GF-D8 (cell line): ENCODE measurements around the gene CCDC85A.

Experiments used
- DNase-seq: peaks from one replicate; lab custom pipeline; 2025; lab: John Stamatoyannopoulos, UW

CCDC85A gene

GRCh38 chr2:56240210-56240609 lies 56.4 kb downstream of the CCDC85A start:
- DNase-seq = no peak

DNA sequence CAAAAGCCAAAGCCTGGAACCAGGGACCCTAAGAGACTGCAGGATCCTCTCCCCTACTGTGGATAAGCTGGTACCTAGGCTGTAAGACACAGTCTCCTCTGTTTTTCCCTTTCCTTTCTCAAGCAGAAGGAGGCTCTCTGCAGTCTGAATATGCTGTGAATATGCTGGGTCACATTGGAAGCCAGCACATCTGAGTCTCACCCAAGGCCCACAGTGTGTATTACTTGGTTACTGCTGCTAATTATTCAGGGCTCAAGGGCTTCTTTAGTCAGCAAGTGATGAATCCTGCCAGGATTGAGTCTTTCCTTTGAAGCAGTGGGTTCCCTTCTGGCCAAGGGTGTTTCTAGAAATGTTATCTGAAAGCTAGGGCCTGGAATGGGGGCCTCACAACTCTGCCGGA lies 60.7 kb downstream of the CCDC85A start:
- DNase-seq = no peak

DNA sequence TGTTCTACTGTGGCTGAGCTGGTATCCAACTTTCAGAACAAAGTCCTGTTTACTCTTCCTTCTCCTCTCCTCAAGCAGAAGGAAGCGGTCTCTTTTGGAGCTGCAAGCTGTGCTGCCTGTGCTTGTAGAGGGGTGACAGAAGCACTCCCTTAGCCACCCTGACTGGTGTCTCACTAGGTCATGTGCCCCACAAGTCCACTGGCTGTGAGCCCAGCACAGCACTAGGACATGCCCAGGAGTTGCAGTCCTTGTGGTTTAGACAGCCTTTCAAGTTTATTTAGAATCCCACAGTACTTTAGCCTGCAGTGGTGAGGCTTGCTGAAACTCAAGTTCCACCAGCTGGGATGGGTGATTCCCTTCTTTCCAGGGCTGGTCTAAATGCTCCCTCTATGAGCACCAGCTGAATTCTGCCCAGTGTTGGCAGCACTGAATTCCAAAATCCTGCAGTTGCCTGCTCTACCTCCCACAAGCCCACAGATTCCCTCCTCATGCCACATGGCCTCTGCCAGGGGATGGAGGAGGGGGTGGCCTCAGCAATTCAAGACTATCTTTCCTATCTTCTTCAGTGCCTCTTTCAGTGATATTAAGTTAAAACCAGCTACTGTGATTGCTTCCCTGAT lies 61.2 kb downstream of the CCDC85A start:
- no peak for DNase-seq

DNA sequence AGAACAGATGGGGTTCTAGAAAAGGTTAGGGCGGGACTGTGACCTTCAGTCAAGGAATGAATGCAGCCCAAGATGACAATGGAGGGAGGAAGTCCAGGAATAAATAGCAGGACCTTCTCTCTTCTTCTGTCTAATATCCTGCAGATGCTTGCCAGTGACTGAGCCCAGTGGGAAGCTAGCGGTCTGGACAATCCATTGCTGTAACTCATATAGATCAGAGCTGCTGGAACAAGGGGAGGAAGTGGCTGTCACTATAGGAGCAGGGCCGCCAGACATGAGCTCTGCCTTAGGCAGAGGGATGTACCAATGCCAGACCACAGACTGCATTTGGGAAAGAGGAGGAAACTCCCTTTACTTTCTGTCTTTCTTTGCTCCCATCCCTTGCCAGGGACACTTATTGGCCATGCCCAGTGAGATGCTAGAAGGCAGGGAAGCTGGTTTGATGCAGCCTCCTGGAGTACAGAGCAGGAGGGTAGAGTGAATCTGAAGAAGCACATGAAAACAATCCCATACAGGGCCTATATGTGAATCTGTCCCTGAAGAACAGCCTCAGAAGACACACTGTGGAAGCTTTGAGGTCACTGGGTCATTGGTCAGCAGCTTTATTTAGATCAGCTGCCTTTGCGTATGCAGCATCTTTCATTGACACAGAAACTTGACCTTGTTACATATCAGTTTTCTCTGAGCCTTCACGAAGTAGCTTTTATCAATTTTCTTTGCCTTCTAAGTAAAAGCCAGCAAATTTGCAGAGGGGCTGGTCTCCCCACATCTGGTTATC lies 65.4 kb downstream of the CCDC85A start:
- DNase-seq = no peak

DNA sequence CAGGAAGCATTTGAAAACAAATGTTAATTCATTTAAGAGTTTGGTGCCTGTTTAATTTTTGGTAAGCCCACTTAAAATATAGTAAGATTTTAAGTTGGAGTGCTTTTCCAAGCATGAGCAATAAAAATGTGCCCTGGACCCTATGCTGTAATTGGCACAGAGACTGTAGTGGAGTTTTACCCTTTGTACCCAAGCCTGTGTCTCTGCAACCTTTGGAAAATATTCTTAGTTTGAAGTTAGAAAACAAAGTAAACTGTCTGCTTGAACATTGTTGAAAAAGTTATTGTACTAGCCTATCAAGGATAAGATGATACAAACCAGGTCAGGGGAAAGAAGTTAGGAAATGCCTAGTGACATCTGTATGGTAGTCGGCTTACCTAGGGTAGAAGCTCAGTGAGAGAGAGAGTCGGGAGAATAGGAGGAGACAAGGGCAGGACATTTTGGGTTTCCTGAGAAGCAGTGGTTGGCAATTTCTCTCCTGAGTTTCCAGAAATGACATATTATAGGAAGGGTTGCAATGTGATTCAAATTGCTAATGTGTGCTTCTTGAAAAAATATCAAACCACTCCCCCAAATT lies 66.5 kb downstream of the CCDC85A start:
- no peak for DNase-seq

GRCh38 chr2:56260415-56260814 lies 76.6 kb downstream of the CCDC85A start:
- DNase-seq = no peak

DNA sequence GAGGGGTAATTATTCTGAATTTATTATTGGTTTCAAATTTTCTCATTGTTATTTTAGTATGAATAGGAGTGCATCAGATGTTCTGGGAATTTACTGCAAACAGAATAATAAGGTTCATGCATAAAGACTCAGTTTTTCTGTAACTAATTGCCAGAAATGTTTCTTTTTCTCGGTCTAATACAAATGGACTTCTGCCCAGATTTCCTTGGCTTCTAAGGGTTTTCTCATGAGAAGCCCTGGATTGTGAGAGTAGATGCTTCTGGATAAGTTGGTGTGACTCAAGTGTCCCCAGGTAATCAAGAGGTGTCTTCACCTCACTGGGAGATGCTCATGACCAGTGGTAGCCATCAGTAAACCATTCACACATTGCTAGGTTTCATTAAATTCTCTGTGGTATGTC lies 78.5 kb downstream of the CCDC85A start:
- no peak for DNase-seq

DNA sequence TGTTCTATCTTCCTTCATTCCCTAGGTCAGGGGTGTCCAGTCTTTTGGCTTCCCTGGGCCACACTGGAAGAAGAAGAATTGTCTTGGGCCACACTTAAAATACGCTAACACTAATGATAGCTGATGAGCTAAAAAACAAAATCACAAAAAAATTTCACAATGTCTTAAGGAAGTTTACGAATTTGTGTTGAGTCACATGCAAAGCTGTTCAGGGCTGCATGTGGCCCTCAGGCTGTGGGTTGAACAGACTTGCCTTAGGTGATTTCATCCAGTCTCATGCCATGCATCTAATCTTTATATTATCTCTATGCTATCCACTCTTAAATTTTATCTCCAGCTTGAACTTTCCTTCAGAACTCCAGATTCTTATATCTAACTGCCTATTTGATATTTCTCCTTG lies 80.1 kb downstream of the CCDC85A start:
- DNase-seq = no peak

GRCh38 chr2:56266761-56267414 lies 83.1 kb downstream of the CCDC85A start:
- DNase-seq = no peak

DNA sequence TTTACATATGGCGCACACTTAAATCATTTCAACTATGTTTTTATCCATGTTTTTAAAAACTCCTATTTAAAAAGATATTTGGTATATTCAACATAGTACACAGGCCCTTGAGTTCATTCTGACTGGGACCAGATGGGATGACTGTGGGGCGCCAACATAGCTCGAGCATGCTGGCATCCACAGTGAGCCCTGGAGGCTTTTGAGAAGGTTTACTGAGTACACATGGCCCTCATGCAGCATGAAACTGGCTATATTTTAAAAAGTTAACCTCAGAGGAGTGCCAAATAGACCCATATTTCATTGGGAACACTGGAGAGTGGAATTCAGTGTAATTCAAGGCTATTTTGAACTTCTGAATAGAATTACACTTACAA lies 83.6 kb downstream of the CCDC85A start:
- no peak for DNase-seq

DNA sequence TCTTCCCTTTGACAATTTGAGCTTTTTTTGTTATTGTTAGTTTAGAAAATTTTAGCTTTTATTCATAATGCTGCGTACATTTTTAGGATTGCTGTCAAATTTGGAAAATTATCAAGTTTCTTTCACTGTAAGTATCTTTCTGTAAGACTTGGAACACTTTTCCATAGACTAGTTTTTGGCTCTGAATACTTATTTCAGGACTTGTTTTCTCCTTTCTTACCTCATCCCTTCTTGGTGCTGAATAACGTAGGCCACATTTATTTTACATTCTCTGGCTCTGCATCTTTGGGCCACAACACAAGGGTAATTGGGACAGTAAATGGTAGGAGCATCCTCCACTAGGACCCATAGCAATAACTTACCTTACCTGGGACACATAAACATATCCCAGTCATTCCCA lies 85.1 kb downstream of the CCDC85A start:
- no peak for DNase-seq

- no peak for DNase-seq
Measured at GRCh38 chr2:56271275-56271674, 87.5 kb downstream of the CCDC85A start.

DNA sequence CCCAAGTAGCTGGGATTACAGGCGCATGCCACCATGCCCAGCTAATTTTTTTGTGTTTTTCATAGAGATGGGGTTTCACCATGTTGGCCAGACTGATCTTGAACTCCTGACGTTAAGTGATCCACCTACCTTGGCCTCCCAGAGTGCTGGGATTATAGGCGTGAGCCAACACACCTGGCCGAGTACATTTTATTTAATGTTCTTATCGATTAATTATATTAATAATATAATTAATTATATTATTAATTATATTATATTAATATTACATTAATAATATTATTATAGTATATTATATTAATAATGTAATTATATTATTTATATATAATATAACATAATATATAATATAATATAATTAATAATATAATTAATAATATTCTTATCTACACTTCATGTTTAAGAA lies 101.4 kb downstream of the CCDC85A start:
- DNase-seq = no peak

DNA sequence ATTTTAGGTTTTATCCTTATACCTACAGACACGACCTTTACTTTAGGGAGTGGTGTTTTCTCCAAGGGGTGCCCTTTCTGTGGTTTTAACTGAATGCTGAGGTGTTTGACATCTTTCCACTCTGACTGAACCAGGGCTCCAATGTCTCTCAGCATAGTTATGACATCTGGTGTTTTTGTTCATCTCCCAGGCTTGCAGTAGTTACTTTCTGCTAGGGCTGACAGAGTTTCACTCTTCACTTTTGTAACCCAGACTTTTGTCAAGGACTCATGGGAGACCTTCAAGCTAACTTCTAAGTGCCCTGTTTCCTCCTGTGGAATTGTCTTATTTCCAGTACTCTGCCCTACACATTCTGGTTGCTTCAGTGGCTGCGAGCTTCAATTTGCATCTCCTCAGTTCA lies 103.1 kb downstream of the CCDC85A start:
- no peak for DNase-seq

GRCh38 chr2:56287508-56287907 lies 103.7 kb downstream of the CCDC85A start:
- no peak for DNase-seq

DNA sequence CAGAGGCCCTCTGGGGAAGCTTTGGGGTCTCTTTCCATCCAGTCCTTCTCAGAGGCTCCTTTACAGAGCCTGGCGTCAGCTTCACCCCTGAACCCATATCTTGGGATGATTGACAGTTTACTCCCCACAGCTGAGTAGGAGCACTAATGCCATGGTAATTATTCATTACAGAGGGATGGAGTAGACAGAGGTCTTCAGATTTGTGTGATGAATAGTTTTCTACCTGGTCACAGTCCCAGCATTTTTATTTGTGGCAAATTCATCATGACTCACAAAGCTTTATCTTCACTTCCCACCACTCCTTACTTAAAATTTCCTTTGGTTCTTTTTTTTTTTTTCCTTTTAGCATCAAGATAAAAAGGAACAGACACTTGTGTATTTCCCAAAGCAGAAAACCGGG lies 104.2 kb downstream of the CCDC85A start:
- DNase-seq = no peak

DNA sequence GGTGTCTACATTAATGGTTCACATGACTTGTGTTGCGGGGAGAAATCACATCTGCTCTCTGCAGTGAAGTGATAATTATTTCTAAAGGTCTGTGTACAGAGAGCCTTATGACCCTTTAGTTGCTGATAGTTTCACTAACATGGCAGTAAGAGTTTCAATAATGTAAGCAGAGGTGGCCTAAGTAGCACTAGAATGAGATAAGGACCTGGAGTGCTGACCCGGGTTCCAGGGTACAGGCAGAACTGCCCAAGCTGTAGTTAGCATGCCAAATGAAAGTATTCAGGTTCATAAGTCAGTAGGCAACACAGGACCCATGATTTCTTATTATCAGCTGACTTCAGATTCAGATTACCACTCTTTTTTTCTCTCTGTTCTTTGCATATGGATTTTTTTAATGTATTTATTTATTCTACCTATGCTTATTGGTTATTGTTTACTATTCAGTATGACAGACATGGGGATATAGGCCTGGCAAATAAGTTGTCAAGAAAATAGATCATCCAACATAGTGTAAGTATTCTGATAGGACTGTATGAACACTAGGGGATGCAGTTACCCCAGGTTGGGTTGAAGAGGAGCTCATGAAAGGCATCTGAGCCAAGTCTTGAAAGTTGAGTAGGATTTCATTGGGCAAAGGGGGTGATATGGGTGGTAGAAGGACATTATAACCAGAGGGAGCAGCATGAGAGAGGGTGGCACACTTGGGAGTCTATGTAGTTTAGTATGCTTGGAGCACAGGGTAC lies 105.2 kb downstream of the CCDC85A start:
- no peak for DNase-seq

- DNase-seq = no peak
Measured at GRCh38 chr2:56291711-56292110, 107.9 kb downstream of the CCDC85A start.

DNA sequence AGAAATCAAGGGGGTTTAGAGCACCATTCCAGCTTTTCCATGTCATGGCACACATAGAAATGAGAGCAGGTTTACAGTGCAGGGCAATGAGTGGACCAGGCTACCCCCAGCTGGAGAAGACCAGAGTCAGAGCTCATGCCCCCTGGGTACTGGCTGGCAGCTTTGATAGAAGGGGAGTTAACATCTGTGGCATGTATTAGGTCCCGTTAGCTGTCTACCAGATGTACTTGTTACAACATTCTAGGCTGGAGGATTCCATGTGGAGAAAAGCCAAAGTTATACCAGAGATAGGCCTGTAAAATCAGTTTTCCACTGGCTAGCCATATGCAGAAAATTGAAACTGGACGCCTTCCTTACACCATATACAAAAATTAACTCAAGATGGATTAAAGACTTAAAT lies 109.2 kb downstream of the CCDC85A start:
- no peak for DNase-seq

DNA sequence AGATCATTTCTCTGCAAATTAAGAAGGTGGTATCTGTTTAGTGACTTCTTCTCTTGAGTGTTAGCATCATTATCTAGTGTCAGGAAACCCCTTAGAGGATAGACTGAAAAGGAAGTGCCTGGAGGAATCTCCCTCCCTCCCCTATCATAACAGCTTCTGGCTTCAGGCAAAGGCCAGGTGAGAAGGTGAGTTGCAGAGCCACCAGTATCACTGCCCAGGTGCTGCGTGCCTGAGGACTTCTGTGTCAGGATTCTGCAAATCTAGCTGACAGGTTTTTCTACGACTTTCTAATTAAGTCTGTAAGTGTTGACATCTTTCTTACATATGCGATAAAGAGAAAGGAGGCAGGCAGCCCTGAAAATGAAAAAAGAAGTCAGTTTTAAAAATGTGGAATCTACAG lies 111.9 kb downstream of the CCDC85A start:
- DNase-seq = no peak

DNA sequence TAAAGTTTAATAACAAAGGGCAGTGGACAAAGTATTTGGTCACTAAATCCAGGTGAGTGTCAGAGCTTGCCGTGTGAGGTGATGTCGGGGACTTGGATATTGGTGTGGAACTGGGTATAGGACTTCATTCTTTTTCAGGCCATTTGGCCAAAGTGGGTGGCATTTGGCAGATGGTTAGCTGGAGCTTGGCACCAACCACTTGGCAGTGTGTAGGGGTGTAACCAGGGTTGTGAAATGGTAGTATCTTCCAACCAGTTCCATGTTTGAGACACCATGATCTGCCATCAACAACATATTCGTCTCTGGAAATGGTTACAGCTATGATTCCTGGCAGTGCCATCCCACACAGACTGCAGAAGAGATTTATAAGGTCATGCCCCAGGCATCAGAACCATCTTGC lies 113.9 kb downstream of the CCDC85A start:
- DNase-seq = no peak

GRCh38 chr2:56299171-56299691 lies 115.4 kb downstream of the CCDC85A start:
- no peak for DNase-seq
